HG02763 (cell line): ENCODE data around the gene TENM4.
"Not testable (repeated sequence)": the region's sequence is repeated elsewhere in the genome, so short reads cannot be mapped to it uniquely, and the experiment has no call there.

Experiments used
- ATAC-seq: cut with Tn5 transposase; IDR thresholded peaks from one replicate; pipeline ENCODE4 v1.9.1; 2021; ENCODE audit warnings: mild to moderate bottlenecking, moderate library complexity; ENCODE audit not compliant: unreplicated experiment

TENM4 gene

DNA sequence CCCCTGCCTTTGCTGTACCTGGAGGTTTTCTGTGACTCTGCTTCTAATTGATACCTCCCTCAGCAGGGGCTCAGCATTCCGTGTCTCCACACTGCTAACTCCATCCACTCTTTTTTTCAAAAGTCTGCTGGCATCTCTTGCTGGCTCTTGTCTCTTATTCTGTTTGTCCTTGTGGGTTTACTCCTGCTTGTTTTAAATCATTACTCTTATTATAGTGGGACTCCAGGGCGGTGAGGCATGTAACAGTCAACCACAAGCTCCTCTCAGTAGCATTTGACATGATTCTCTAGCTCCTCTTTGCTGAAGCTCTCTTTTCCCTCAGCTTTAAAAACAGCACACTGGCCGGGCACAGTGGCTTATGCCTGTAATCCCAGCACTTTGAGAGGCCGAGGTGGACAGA, 605.9 kb downstream of the TENM4 start:
- ATAC-seq, result no peak

DNA sequence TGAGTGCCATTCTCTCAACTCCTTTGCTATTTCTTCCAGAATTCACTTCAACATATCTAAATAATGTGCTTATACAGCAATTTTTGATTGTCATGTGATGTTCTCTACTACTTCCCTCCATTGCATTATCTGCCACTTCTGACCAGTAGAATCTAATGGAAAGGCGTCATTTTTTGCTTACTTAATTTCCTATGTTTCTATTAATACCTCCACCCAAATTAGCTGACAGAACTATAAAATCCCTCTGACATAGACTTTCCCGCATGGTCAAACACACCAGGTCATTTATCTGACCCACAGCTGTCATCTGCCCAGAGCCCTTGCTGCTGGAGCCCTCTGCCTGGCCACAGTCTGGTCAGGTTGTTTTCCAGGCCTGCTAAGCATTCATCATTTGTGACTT, 607.6 kb downstream of the TENM4 start:
- ATAC-seq, result no peak

DNA sequence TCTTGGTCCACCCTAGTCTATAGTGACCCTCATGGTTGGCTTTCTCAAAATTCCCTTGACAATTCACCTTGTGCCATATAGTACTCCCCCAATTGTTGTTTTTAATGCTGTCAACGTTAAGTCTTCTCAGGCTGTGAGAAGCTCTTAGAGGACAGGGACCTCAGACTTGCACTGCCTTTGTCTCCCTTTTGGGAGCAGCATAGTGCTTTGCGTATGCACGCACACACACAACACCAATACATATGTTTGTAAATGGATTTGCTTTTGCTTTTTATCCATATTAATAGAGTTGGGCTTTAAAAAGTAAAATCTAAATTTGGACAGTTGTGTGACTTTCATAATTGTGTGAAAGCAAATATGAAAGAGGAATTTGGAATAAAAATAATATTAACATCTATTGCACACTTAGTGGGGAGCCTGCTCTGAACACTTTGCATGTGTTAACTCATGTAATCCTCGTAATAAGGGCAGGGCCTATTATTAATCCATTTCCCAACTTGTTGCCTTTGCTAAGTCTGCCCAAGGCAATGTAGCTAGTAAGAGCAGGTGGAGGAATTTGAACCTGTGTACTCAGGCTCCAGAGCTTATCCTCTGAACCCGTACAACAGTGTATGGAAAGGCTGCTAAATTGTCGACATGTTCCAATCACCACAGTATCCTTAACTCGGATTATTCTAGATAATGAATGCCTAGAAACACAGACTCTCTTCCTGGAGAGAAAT, 608.4 kb downstream of the TENM4 start:
- no peak for ATAC-seq

DNA sequence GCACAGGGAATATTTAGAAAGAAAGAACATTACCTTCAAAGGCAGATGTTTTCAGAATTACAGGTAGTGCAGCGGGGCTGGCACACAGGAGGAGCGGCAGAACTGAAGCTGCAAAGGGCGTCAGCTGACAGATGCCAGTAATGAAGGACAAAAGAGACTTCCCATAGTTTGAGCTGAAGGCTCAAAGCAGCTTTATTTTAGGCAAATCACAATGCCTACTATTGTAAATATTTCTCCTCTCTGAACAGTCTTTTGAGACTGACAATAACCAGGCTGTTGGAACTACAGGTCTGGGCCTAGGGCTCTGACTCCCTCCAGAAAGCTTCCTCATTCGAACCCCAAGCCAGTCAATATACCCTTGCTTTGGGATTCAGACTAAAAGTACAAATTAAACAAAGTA, 609.3 kb downstream of the TENM4 start:
- no peak for ATAC-seq

DNA sequence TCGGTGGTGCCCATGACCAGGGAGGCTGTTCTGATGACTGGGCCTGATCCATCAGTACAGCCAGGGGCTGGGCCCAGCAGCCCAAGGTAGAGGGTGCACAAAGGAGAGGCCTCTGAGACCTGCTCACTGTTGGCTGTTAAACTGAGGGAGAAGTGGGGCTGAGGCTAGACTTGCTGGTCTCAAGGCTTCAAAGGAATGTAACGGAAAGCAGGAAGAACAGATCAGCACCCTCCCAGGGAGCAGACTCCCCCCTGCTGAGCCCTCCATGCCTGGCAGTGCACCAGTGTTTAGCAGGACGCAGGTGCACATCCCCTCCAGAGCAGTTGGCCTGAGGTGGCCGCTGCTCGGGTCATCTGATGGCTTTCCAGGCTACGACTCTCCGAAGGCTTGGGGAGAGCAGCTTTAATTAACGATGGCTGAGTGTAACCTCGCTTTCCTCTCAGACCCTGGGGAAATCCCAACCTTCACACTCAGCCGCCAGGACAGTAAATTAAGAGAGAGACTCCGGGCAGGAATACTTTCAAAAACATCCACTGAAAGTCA, 610.5 kb downstream of the TENM4 start:
- no peak for ATAC-seq

- no peak for ATAC-seq
Observed at GRCh38 chr11:78829146-78829545, 611.7 kb downstream of the TENM4 start.

DNA sequence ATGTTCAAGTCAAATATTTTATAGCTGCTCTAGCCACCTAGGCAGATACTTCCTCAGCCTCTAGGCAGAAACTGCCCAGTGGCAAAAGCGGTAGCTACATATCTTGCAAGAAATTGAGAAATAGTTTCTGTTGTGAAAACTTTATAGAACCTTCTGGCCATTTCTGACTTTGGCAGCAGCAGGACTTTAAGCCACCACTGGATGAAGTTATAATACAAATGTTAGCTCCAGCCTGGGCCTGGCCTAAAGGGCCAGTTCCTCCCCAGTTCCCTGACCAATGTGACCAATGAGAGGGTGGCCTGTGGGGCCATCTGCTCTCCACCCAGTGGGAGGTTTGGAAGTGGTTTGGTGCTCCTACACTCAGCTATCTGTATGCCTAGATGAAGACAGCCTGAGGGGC, 612.2 kb downstream of the TENM4 start:
- no peak for ATAC-seq

DNA sequence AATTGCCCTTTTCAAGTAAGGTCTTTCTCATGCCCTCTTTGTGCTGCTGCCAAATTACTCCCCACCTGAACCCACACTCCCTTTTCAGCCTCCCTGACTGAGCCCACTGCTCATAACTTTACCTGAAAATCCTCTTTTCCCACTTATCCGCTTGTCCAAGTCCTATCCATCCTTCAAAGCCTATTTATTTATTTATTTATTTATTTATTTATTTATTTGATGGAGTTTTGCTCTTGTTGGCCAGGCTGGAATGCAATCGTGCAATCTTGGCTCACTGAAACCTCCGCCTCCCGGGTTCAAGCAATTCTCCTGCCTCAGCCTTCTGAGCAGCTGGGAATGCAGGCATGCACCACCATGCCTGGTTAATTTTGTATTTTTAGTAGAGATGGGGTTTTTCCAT, 613.5 kb downstream of the TENM4 start:
- not testable (repeated sequence) for ATAC-seq

DNA sequence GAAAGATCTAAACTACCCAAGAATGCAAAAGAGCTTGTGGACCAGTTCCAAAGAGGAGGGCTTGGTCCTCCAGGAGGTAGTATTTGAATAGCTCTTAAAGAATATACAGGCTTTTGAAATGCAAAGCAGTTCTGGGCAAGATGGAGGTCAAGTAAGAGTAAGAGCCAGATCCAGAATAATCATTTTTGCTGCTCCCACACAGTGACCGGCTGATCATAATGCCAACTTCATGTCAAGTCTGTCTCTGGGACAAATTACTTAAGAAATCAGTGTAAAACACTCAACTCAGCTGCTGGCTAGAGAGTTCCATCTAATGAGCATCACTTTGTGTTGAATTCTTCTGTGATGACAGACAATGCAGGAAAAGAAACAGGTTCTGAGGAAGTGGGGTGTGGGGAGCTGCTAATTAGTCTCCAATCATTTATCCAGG, 615.2 kb downstream of the TENM4 start:
- no peak for ATAC-seq

DNA sequence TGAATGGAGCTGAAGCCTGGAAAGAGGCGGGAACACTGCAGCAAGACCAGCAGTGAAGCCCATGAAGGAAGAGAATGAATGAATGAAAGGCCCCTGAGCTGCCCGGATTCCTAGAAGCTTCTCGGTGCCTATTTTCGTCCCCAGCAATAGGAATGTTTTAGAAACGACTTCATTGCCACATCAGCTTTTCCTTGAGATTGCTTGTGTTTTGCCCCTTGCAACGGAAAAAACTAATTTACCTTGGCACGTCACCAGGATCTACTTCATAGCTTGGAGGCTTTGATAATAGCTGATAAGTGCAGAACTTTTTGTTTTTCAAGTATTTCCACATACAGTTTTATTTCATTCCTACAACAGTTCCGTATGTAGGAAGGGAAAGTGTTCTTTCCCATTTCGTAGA, 617.2 kb downstream of the TENM4 start:
- ATAC-seq, result no peak

- ATAC-seq, result no peak
Observed at GRCh38 chr11:78822931-78823423, 617.9 kb downstream of the TENM4 start.

DNA sequence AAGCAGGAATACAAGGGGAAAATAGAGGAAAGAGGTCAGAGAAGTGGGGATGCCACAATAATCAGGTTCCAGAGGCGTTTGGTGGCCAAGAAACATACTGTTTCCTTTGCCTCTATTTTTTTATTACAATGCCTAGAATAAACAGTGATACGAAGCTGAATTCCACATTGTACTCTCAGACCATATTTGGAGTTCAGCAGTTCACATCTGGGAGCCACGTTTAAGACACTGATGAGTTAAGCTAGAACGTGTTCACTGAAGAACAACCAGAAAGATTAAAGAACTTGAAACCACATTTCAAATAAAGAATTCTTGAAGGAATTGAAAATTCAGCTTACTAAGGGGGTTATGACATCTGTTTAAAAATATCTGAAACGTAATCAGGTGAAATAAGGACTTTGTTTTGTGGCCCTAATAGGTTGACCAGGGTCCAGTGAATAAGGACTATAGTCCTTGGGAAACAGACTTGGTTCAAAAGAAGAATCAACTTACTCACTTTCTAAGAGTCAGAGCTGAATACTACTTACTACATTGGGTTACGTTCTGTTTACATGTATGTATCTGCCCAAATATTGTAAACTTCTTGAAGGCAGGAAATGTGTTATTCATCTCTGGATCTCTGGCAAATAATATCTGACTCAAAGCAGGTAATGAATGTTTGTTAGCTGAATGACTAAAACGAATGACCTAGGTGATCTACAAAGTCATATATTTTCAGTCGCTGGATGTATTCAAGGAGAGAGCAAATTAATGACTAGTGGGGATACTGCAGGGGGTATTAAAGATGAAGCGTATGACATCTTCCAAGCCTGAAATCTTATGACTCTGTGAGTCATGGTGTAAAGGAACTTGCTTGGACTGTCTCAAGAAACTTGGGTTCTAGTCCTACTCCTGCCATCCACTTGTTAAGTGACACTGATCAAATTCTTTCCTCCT, 619.2 kb downstream of the TENM4 start:
- no peak for ATAC-seq

- no peak for ATAC-seq
Observed at GRCh38 chr11:78820741-78821140, 620.1 kb downstream of the TENM4 start.

GRCh38 chr11:78818201-78818600, 622.6 kb downstream of the TENM4 start:
- ATAC-seq, result no peak

GRCh38 chr11:78815831-78816230, 625.0 kb downstream of the TENM4 start:
- ATAC-seq, result no peak

- no peak for ATAC-seq
Observed at GRCh38 chr11:78812513-78813293, 628.1 kb downstream of the TENM4 start.

- ATAC-seq, result no peak
Observed at GRCh38 chr11:78810559-78811009, 630.2 kb downstream of the TENM4 start.

DNA sequence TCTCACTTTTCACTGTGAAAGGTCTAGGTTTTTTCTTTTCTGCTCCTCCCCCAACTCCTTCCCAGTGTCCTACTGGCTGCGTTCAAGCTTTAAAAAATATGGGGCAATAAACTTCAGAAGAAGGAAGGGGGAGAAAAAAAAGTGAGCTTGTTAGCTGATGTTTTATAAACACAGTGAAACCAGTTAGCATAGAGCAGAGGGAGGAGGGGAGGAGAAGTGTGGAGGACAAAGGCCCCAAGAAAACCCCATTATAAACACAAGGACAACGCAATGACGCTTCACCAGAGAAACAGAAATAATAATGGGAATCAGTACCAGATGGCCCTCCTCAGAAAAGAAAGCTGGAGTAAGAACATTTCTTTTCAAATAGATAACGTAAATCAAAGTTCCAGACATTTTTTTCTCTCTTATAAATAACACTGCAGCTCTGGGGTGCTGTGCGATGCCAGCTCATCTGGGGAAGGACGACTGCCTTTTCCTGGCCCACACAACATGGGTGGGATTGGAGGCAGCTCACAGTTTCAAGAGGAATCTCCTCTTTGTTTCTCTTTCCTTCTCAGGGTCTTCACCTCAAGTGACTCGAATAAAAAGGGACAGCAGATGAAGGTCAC, 630.8 kb downstream of the TENM4 start:
- ATAC-seq, result no peak

DNA sequence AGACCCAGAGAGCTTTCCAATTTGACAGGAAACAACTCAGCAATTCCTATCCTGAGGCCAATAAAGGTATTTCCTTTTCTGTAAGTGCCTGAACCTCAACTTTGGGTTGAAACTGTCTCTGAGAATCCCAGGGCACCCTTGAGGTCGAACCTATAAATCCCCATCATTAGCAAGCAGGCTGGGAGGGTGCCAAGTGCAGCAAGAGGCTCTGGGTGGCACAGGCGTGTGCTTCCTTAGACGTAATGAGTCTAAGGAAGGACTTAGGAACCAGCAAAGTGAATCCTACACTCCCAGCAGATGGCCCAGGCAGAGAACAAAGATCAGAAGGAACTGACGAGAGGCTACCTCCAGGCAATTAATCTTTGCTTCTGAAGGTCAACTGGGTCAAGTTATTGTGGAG, 631.9 kb downstream of the TENM4 start:
- no peak for ATAC-seq

GRCh38 chr11:78807351-78807750, 633.5 kb downstream of the TENM4 start:
- no peak for ATAC-seq
